Hematopoietic multipotent progenitor cell (in vitro differentiated cells): ENCODE results near the gene SGSM2. TPM values are rescaled to one million over a fixed set of nuclear protein-coding genes. Genes with fewer than 3 reads are reported as not detected.

ENCODE experiments used
- DNase-seq, 3 donors: peaks; one replicate each; pipeline ENCODE4 v3.0.0-alpha.2; 2011 to 2015; ENCODE audit warnings: low read depth in 2 of 3, low spot score in 2 of 3
- total RNA-seq: library from RNA; depleted of rRNA; stranded (reverse); fragments of >200 nt; gene quantifications from one replicate; pipeline ENCODE4 v1.2.3, GENCODE V29; 2012

SGSM2 gene
- total RNA-seq, 1 donor = 72.2 TPM

DNA sequence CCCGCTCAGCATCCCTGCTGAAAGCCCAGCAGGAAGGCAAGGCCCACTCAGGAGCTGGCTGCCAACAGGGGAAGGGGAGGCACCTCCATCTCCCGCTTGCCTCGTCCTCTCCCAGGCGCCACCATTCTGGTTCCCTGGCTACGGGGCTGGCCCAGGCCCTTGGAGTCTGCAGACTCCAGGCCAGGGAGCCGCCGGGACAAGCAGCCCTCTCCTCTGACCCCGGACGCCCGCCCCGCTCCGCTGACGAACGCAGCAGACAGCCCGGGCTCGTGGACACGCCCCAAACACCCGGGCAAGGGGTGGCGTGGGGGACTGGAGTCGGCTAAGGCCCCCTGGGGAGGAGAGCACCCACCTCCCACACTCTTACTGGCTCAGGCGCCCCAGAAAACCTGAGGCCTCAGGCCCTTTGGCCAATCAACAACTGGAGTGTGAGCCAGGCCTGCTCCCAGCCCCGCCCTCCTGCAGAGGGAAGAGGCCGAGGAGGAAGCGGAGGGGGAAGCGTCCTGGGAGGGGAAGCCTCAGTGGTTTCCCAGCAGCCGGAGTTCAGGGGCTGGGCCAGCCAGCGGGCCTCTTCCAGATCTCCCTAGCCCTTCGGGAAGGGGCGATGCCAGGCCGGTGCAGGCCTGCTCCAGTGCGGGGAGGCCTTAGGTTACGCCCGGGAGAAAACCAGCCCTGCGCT is 59.4 kb downstream of the SGSM2 start:
- DNase-seq = peak in 2 of 3 donors; percentile 82 to 89

DNA sequence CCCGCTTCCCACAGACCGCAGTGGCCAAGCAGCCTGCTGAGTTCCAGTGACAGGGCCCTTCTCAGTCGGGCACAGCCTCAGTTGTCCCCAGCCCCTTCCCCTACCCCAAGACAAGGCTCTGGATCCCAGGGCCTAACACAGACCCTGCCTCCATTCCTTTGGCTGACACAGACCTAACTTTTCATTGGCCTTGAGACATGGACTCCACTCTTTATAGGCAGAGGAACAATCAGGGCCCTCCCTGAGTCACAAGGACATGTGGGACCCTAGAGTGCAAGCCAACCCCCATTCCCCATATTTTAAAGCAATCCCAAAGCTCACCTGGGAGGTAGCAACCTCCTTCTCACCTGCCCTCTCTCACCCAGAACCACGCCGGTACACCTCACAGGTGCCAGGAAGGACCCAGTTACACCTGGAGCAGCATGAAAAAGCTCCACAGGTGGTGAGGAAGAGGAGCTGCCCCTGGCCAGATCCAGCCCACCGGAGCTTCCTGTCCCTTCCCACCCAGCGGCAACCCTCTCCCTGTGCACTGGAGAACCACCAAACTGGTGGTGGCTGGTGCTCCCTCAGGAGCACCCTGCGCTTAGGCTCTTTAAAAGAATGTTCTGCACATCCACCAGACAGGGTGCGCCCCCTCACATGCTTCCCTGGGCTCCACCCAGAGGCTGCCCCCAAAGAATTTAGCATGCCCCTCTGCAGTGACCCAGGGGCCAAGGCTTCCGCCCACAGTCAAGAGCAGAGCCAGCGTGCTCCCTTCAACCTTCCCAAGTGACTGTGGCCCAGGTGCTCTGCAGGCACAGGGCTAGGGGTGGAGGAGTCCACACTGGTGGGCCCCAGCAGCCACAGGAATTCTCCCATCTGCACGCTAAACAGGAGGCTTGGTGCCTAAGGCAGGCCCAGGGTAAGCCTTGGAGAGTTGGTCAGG is 60.2 kb downstream of the SGSM2 start:
- DNase-seq = no peak

DNA sequence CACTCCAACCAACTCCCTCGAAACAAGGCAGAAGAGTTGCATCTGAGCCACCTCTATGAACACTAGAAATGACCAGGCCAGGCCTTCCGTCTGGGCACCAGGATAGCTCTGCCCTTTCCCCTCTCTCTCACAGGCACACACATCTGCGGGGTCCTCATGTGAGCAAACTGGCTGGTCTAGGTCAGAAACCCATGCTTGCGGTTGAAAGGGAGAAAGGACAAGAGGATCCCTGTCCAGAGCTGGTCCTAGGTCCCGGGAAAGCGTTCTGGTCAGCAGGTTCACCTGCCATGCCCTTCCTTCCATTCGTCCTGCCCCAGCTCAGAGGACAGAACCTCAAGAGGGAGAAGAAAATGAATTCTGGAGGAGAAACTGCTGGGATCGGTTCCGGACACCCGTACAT is 60.9 kb downstream of the SGSM2 start:
- DNase-seq = no peak

DNA sequence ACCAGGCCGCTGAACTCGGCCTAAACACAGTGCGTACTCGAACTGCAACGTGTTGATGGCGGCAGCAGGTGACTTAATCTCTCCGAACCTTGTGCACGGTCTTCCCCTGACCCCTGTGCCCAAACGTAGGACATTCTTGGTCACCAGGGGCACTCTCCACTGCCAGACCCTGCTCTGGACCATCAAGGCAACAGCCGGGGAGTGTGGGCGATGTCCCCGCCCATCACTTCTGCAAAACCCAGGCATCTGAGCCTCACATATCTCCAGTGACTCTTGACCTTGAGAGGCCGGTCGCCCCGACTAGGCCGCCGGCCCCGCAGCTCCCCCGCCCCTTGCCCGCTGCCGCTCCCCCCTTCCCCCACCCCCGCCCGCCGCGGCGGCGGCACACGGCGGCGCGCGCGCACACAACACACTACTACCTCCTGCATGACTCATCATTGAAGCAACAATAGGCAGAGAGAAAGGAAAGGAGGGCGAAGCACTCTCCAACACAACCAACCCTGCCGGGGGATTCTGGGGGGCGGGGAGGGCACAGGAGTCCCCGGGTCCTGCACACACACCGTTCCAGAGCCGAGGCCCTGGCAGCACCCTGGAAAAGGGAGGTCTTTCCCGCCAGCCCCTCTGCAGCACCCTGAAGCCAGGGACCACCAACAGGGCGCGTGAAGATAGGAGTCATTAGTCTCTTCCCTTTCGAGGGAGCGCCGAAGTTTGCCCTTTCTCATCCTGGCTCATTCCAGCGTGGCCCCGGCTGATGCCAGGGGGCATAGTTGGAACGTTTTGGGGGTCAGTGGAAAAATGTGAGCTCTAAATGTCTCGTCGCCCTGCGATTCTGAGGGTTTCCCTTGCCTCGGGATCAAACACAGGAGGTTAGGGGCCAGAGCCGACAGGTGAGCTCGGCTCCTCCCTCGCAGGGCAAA is 61.6 kb downstream of the SGSM2 start:
- DNase-seq = peak in 2 of 3 donors; percentile 80 to 83

DNA sequence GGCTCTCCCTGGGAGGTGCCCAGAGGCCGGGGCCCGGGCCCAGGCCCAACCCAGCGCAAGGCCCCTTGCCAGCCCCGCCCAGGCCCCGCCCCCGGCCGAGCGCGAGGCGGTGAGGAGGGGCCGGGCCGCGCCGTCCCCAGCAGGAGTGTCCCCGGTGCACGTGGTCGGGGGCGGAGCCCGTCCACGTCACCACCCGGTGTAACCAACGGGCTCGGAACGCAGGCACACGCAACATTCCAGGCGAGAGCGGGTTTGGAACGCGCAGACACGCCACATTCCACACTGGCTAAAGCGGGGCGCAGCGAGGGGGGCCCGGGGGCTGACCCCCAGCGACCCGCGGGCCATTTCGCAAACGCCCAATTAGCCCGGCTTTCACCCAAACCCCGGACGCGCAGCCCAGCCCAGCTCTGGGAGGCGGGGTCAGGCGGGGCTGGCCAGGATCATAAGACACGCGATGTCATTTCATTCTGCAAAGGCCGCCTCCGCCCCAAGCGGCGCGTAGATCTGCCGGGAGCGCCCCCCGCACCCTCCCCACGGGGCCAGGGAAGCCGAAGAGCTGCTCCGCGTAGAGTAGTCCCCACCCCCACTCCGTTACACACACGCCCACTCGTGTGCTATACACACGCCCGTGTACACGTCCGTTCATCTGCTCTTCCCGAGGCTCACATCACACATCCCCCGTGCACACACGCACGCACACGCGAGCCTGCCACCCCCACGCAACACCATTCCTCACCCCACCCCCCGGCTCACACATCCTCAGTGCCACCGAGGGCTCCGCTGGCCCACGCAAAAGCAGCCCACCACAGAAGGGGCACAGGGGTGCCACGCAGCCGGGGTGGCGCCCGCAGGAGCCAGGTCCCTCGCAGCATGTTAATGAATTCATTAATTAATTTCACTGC is 62.5 kb downstream of the SGSM2 start:
- DNase-seq = peak; percentile 95 to 96 (median 96)

DNA sequence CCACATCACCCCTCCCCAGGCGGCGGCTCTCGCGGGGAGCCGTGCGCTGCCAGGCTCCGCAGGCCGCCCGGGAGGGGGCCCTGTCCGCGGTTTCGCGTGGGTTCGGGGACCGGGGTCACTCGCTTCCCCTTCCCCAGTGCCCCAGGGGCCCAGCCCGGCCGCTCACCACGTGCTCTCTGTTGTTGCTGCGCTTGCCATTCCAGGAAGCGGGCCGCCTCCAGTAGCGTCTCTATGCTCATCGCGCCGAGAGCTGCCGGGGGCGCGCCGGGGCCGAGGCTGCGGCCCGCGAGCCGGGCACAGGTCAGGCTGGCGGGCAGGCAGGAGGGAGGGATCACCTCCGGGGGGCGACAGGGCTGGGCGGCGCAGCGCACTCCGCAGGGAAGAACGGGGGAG is 63.2 kb downstream of the SGSM2 start:
- DNase-seq = peak in 1 of 3 donors; percentile 49

DNA sequence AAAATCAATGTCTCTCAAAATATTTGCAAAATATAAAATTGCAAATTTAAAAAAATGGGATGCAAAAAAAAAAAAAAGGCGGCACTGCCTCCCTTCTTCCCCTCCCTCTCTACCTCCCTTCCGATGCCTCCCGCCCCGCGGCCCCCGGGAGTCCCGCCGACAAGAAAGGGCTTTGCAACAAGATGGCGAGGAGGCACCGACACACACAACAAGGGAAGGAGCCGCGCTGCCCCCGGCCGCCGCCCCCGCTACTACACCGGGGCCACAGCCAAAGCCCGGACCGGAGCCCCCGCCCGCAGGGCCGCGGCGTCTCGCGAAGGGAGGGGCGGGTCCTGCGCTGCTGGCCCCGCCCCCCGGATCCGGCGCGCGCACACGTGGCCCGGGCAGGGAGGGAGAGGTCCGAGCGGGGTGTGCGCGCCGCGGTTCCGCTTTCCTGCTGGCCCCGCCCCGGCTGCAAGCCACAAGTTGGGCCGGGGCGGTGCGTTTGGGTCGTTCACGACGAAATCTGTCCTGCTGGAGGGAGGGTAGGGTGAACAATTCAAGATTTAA is 63.6 kb downstream of the SGSM2 start, which contains the start of gene MNT:
Gene MNT, minus strand, starts transcription at position 184 of the 549 bp plus-strand sequence. CDS start 348 bp downstream, outside the sequence.
- DNase-seq = peak; percentile 88 to 97 (median 95)

DNA sequence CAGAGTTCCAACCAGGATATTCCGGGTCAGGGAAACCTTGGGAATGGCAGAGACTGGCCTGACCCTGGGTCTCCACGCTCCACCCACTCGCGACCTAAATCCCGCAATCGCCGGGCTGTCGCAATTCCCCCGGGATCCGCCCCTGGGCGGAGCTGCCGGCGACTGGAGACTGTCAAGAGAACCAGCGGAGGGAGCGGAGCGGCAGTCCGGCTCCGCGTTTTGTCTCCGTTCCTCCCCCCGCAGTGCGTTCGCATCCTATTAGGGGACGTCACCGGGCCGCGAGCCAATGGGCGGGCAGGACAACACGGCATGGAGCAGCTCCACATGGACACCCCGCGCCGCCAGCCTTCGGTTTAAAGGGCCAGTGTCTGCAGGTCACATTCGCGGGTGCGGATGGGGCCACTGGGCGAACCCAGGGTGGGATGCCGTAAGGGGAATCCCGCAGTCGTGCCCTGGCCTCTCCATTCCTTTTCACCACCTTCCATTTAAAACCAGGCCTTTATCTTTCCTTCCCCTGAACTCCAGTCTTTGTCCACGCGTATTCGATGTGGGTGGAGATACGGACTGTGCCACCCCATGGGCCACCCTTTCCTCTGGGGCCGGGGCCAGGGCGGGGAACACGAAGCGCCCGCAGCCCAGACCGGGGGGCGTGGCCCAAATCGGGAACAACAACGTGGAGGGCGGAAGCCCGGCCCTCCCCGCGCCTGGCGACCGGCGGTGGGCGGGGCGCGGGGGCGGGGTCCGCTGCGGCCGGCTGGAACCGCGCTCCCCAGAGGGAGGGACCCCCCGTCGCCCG is 64.3 kb downstream of the SGSM2 start:
- peak; percentile 90 to 100 (median 99) for DNase-seq

DNA sequence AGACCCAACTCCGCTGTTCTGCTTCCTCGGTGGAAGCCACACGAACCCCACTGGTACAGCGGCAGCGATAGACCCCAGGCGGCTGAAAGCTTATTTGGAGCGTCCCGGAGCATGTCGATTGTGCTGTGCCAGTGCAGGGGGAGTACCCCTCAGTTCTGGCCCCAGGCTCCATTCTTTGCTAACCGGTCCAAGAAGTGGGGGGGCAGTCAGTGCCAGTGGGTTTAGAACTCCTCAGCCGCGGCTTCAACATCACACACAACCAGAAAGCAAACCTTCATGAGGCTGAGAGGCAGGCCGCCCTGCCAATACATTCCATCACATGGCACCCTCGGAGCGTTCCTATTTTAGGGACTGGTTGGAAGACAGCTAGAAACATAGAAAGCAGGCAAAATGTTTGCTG is 65.2 kb downstream of the SGSM2 start:
- peak in 1 of 3 donors; percentile 28 for DNase-seq

DNA sequence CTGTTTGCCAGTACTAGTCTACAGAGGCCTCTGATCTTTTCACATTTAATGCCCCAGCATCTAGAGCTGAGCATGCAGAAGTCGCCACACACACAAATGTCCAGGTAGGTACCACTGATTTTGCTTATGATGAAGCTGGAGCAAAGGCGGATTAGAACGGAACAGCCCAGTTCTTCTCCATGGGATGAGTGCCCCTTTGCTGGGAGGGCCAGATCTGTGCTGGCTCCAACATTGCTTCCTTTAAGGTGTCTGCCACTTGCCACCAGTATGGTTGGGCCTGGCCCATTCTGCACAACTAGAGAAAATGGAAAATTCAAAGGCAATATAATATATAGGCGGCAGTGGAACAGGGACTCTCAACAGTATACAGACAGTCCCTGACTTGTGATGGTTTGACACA is 65.7 kb downstream of the SGSM2 start:
- no peak for DNase-seq

DNA sequence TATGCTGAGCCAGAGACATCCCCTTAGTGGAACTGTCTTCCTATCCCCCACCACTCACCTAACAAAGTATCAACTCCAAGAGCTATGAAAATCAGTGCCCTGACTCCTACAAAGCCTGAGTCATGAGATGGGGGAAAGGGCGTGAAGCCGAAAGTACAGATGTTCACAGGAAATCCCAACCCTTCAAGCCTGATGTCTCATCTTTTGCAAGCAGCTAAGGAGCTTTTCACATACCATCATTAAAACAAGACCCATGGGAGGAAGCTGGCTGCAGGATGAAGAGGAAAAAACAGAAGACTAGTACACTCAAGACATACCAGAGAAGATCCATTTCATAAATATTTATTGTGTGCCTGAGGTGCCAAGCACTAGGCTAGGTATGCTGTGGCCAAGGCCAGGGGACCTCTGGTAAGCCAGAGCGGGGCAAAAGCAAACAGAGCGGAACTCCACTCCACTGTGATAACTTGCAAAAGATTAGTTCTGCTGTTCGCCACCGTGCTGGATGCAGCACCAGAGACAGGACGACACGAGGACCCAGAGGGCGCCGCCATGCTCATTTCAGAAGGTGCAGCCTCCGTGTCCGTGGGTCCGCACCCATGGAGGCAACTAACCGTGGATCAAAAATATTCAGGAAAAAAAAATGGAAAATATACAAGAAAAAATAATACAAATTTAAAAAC is 68.1 kb downstream of the SGSM2 start:
- no peak for DNase-seq

DNA sequence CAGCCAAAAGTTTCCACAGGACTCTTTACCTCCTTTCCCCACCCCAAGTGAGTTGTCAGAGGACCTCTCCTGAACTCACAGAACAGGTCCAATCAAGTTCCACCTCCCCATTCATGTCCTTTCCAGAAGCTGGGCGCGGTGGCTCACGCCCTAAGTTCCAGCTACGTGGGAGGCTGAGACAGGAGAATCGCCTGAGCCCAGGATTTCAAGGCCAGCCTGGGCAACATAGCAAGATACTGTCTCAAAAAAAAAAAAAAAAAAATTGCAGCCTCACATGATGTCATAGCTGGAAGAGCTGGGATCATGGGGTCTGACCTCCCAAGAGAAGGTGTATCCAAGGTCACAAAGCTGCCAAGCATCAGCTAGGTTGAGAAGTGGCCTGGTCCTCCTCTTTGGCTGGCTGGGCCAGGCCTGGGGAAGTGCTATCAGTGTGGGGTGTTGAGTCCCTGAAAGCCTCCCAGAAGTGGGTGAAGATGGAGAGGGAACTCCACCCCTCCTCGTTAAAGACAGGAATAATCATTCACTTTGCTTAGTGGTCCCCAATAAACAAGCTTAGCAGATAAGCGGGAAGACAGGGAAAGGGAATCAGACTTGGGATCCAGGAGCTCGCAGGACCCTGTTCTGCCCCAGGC is 69.1 kb downstream of the SGSM2 start:
- DNase-seq = no peak

DNA sequence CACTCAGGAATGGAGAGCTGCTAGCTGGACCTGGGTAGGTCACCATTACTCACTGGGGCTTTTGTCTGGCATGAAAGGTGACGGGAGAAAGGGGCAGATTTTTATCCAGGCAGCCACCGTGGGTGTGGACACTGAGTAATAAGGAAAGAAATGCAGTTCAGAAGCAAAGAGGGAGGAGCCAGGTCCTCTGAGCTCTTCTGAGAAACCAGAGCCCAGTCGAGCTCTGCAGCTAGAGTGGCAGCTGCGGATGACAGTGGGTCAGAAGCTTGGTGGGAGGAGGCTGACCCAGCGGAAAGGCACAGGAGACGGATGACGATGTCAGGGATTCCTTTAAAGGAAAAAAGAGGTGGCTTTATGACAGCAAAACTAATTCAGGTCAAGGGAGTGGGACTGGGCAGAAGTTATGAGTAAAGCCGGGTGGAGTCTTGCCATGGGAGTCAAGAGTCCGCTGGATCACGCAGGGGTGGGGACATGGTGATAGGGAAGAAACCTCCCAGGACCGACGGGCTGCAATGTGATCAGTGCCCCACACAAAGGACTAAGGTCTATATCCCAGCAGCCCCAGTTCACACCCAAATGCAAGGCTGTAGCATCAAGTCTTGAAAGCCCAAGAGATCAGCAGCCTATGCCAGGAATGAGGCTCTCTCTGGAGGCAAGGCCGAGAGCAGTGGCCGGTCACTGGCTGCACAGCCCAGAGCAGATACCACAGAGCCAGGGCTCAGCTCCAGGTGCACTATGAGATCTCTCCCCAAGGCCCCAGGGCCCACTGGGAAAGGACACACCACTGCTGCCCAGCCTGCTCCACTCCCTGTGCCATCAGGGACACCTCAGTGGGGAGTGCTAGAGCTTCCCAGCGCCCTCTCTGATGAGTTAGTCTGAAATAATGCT is 69.8 kb downstream of the SGSM2 start:
- no peak for DNase-seq

DNA sequence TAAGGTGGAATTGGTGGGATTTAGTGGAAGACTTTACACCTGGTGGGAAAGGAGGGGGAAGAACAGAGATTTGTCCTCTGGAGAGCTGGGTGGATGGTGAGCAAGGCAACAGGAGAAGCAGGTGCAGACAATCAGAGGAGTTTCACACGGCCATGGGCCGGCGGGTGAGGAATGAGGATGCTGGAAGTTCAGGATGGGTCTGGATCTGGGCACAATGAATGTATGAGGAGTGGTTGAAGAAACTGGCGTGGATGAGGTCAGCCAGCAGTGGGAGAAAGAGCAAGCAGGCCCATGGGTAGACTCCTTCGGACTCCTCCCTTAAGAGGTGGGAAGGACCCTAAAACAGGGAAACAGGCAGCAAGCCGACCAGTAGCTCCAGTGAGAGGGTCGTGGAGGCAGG is 73.7 kb downstream of the SGSM2 start:
- no peak for DNase-seq

DNA sequence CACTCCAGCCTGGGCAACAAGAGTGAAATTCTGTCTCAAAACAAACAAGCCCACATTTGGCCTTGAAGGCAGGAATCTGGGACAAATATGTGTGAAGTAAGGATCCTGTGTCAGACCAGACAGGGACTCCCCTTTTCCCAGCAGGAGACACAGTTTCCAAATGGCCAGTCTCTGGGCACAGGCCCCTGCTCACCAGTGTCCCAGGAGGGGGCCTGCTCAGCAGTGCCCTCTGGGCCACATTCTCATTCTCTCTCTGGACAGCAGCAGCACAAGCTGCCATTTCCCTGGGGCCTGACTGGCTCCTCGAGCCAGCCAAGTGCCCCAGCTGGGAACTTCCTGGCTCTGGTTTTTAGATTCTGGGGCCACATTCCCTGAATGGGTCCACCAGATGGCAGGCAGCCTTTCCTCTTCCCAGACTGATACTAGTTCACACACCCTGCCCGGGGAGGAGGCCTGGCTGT is 75.3 kb downstream of the SGSM2 start:
- no peak for DNase-seq

DNA sequence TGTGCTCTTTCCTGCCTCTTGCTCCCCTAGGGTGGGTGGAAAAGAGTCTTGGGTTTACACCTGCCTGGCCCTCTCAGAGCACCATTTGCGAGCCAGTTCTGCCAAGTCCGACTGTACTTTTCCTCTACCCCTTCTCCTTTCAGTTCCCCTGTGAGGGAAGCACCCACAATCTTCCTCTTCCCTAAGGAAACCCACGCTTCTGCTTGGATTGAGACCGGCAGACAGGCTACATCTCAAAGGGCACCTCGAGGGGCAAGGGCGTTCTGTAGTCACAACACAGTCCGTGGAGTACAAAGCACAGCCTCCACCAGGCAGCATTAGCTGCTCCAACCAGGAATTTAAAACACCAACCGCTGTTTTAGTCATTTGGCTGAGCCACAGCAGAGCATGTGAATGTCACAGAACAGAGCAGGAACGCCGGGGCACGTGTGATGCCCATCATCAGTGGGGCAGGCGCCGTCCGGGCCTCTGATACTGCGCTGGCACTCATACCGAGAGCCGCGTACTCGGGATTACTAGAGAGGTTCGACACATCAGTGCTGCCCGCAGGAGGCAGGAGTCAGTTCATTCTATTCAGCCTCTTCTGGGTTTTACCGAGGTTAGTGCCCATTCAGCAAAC is 77.3 kb downstream of the SGSM2 start:
- no peak for DNase-seq
